ENCODE results near the gene CAV1. TPM values are rescaled to one million over a fixed set of nuclear protein-coding genes. Genes with fewer than 3 reads are reported as not detected.
A peak's percentile ranks its signal among the peaks of the same experiment; 100 is the strongest.
"Not testable (repeated sequence)": the region's sequence is repeated elsewhere in the genome, so short reads cannot be mapped to it uniquely, and the experiment has no call there.

CAV1 gene
- 239 TPM for total RNA-seq

- peak; percentile 79 for DNase-seq (ENCODE audit: low spot score)
Observed at GRCh38 chr7:116524609-116525297, at the start of gene CAV1. TSS of gene CAV1 (plus strand) at chr7:116525036. CDS start at chr7:116525063, 27 bp downstream.

DNA sequence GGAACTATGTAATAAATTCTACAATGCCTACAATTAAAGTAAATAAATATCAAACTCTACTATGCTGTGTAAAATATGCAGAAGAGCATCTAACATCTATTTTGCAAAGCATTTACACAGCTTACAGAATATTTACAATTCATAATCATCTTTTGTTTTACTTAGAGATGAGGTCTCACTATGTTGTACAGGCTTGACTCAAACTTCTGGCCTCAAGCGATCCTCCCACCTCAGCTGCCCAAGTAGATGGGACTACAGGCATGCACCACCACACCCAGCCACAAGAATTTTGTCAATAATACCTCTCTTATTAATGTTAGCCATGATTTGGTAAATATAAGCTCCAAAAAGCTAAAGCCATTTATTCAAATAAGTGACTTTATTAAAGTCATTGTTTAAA lies 47.2 kb upstream of the CAV1 start:
- no peak for DNase-seq (ENCODE audit: low spot score)

DNA sequence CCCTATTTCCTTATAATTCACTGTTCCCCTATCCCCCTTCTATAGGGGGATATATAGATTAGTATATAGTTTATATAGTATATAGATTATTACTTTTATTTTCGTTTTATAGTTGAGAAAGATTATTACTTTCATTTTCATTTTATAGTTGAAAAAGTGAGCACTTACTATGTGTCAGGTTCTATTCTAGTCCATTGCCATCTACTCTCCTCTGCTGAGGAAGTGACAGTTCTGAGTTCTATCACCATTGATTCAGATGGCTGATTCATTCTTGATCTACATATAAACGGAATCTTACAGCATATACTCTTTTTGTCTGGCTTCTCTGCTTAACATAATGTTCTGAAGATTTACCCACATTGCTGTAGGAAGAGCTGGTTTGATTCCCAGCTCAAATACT lies 46.0 kb upstream of the CAV1 start:
- no peak for DNase-seq (ENCODE audit: low spot score)

DNA sequence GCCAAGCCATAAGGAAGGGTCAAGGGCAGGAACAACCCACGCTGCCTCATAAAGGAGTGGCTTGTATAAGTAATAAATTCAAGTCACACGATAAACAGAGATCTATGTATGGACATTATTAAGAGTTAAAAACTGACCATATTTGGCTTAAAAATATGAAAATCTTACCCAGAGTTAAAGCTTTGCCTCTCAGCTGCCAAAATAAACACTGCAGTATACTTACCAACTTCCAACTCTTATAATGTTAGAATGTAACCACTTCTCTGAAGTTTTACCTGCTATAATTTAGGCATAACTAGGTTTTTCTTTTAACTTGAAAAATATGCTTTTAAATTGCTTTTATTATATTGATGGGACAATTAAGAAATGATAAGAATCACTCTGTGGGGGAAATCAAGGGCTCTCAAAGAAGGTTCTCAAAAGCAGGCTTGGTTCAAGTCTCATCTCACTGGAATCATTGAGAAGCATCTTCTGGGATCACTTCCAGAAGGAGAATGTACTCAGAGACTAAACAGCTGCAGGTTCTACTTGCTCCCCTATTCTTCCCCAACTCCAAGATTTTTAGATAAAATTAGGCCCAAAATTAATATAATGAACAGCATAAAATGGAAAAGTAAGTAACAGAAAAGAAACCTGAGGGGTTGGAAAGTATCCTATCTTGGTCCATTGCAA lies 41.4 kb upstream of the CAV1 start:
- DNase-seq (ENCODE audit: low spot score) = no peak

GRCh38 chr7:116484389-116484788 lies 40.4 kb upstream of the CAV1 start:
- not testable (repeated sequence) for DNase-seq (ENCODE audit: low spot score)

DNA sequence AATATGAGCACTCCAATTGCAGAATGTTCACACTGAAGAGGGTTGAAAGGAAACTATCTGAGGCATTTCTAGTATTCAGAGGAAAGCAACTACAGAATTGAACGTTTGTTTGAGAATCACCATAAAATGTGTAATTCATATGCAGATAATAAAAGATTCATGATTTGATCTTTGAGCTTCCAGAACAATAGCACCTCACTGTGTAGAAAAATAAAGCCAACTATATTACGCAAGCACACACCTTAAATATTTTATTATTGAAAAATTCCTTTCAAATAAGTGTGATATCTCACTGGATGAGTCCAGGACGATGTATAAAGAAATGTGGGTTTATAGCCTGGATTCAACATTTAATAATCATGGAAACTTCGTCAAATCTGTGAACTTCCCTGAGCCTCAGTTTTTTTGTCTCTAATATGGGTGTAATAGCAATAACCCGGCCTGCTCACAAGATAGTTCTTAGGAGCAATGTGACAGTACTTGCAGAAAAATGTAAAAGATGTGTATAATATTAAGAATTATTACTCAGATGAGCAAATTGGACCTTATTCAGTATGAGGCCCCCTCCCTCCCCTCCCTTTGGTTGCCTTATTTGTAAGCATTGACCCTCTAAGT lies 36.8 kb upstream of the CAV1 start:
- no peak for DNase-seq (ENCODE audit: low spot score)

DNA sequence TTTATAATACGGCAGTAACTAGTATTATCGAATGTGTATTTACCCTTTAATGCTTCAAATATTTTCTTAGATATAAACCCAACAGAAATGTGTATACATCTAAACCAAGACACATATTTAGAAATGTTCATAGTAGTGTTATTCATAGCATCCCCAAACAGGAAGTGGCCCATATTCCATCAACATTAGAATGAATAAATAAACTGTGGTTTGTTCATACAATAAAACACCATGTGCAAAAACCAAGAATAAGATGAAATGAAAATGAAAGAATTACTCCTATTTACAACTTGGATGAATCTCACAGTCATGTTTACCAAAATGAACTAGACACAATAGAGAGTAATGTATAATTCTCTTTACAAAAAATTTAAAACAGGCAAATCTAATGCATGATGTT lies 34.5 kb upstream of the CAV1 start:
- DNase-seq (ENCODE audit: low spot score) = no peak

- no peak for DNase-seq (ENCODE audit: low spot score)
Observed at GRCh38 chr7:116491887-116492653, 32.8 kb upstream of the CAV1 start.

GRCh38 chr7:116492654-116493109 lies 32.2 kb upstream of the CAV1 start:
- DNase-seq (ENCODE audit: low spot score) = no peak

- DNase-seq (ENCODE audit: low spot score) = no peak
Observed at GRCh38 chr7:116493449-116493848, 31.4 kb upstream of the CAV1 start.

- DNase-seq (ENCODE audit: low spot score) = no peak
Observed at GRCh38 chr7:116494472-116494871, 30.4 kb upstream of the CAV1 start.

DNA sequence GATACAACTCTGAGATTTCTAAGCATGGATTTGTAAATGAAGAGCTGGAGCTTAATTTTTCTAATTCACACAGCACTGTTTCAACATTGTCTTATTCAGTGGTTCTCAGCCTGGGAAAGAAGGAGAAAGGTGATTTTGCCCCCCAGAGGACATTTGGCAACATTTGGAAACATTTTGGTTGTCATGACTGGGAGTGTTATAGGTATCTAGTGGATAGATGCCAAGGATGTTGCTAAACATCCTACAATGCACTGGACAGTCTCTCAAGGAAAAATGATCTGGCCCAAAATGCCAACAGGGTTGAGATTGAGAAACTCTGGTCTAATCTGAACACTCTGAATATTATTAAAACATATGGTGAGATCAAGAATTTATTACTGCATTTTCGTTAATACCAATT lies 29.1 kb upstream of the CAV1 start:
- DNase-seq (ENCODE audit: low spot score) = no peak

DNA sequence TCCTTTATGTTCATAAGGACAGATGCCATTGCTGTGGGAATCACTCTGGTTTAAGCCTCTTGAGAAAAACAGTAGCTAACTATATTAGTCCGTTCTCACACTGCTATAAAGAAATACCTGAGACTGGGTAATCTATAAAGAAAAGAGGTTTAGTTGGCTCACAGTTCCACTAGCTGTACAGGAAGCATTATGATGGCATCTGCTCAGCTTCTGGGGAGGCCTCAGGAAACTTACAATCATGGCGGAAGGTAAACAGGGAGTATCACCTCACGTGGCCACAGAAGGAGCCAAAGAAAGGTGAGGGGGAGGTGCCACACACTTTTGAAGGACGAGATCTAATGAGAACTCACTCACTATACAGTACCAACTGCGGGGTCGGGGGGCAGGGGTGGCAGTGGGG lies 28.2 kb upstream of the CAV1 start:
- DNase-seq (ENCODE audit: low spot score) = no peak

DNA sequence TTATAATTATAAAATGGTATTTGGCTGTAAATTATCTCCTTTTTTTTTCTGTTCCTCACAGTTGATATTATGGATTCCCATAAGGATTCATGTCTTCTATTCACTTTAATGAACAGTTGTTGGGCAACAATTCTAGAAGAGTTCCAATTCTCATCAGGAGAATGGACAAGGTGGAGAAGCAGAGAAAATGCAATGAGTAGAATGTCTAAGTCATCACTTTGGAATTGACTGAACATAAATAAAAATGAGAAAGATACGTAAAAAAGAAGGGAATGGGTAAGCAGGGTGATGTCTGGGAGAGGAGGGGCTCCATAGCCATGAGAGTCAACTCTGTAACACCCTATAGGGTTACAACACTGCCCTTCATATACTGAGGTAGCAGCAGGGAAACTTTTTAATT lies 27.1 kb upstream of the CAV1 start:
- DNase-seq (ENCODE audit: low spot score) = no peak

- DNase-seq (ENCODE audit: low spot score) = peak; percentile 44
Observed at GRCh38 chr7:116499168-116500077, 25.4 kb upstream of the CAV1 start, which contains the start of gene CAV2. TSS of gene CAV2 (plus strand) at chr7:116499738. CDS start at chr7:116499782, 44 bp downstream.

DNA sequence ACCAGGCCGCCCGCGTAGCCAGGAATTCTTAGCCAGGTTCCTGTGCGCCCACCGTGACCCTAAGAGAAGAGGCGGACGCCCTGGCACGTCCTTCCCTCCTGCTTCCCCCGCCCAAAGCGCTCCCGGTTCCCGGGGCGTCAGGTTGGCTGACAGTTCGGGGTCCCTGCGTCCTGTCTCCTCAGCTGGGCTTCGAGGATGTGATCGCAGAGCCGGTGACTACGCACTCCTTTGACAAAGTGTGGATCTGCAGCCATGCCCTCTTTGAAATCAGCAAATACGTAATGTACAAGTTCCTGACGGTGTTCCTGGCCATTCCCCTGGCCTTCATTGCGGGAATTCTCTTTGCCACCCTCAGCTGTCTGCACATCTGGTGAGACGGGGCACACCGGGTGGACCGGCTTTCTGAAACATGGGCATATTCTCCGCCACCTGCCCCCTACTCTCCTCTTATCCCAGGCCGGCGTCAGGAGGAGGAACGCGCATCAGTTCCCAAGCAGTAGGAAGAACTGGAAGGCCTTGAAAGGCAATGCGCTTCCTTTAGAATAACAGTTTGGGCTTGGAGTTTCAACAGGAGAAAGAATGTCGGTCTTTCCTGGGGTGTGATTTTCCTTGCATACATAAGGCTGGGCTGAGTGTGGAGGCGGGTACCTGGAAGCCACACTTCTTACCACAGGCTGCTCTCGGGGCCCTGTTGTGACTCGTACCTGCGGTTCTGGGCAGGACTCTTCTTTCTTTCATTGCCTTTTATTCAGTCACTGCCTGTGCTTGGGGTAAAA lies 24.6 kb upstream of the CAV1 start:
- DNase-seq (ENCODE audit: low spot score) = peak; percentile 20

DNA sequence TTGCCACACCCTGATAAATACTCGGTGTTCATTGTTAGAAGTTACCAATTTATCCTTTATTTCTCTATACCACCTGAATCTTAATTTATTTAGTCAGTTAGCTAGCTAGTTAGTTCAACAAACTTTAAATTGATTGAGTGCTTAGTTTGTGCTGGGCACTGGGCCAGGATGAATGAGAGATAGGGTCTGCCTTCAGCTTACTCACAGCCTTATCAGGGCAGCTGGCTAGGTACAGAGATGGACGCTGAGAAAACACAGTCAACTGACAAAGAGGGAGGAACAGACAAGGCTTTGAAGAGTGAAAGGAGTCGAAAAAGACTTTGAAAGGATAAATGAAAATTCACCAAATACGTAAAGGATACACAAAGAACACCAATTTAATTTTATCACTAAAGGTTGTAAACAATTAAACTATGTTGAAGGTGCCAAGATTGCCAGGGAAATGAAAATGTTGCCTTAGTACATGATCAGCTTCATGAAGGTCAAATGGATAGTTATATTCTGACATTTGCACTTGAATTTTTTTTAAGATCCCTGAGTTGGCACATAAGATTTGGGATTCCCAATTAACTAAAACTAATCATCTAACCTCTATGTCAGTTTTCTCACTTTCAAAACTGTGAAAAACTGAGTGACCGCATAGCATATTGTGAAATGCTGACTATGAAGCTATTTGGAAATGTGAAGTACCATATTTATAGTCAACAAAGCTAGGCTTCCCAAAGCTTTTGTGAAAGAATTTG lies 23.2 kb upstream of the CAV1 start:
- peak; percentile 51 for DNase-seq (ENCODE audit: low spot score)

GRCh38 chr7:116502201-116503096 lies 22.4 kb upstream of the CAV1 start:
- no peak for DNase-seq (ENCODE audit: low spot score)

DNA sequence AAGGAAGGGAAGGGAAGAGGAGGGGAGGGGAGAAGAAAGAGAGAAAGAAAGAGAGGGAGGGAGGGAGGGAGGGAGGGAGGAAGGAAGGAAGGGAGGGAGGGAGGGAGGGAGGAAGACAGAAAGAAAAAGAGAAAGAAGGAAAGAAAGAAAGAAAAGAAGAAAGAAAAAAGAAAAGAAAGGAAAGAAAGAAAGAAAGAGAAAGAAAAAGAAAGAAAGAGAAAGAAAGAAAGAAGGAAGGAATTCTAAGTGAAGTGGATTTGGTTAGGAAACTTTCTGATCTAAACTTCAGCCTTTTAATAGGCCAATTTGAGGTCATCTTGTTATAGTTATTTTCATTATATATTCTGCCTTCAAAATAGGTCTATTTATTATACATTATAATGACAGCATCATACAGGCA lies 21.0 kb upstream of the CAV1 start:
- DNase-seq (ENCODE audit: low spot score) = no peak
